SW480 (cell line): ENCODE data around the gene AUNIP.

ENCODE experiments used
- DNase-seq: peaks from one replicate; pipeline ENCODE4 v3.0.0-alpha.2; 2016; ENCODE audit warnings: low spot score

Gene AUNIP

DNA sequence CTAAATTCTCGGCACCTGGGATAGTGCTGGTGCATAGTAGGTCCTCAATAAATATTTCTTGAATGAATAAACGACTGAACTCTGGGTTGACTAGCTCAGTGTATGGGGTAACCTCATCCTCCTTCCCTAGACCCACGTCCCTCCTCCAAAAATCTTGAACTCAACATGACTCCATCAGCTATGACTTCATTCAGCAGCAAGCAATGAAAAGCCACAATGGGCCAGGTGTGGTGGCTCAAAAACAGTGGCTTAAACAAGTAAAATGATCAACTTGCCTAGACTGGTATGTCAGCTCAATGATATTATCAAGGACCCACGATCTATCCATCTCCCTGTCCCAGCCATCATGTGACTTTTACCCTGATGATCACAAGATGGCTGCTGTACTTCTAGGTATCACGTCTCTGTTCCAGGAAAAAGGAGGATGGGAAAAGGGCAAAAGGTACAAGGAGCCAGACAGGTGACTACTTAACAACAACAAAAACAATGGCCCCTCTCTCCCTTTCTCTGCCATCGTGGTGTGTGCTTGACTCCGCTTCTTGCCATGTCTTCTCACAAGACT, 29.2 kb upstream of the AUNIP start:
- no peak for DNase-seq

DNA sequence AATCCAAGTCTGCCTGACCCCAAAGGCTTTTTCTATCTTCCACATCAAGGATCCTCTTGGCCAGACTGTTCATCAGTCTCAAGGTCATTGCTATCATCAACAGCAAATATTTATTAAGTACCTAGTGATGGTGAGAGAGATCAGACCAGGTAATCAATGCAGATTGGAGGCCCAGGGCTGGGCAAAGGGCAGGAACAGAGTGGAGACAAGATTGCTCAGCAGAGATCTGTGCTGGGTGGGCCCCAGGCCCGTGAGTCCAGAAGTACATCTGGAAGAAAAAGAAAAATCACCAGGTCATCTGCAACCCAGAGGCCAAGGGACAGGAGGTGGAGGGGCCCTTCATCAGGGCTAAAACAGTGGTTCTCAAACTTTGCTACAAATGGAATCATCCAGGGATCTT, 26.3 kb upstream of the AUNIP start:
- no peak for DNase-seq

DNA sequence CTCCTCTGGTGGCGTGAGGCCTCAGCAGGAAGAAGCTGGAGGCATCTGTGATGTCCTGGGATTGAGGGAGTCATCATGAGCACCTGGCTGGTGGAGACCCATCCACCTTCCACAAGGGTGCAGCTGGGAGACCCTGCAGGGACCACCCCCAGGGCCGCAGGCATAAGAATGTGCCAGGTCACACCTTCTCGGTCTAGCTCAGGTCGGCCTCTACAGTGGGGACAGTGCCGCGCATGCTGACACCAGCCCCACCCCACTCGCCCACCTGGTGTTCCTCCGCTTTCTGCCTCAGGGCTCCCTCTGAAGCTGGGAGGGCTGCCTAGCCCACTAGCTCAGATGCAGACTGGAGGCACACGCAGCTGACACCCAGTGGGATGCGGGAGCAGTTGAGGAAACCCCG, 22.0 kb upstream of the AUNIP start:
- no peak for DNase-seq

DNA sequence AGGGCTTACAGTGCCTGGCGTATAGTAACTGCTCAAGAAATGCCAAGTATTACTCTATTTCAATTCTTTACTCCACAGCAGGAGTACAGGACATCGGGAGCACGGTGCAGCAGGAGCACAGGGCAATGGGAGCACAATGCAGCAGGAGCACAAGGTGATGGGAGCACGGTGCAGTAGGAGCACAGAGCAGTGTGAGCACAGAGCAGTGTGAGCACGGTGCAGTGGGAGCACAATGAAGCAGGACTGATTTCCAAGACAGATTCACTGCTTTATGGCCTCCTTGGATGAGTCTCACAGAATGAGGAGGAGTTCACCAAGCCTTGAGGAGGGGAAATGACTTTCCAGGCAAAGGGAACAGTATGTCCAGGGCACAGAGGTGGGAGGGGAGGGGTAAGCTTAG, 21.3 kb upstream of the AUNIP start:
- DNase-seq = no peak

DNA sequence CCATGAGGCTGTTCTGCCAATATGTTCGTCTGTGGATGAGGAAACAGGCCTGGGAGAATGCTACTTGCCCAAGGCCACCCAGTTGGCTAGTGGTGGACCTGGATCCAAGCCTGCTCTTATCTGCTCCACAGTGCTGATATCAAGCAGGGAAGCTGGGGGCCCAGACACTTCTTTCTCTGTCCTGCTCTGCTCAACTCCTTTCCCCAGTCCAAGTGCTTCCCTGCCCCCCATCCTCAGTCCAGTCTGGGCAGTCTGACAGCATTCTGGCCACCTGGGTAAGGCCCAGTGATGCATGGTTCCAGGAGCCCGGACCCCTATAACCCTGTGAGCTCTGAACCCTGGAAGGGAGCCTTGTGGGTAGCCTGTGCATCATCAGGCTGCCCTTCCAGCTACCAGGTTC, 20.4 kb upstream of the AUNIP start:
- DNase-seq = no peak

DNA sequence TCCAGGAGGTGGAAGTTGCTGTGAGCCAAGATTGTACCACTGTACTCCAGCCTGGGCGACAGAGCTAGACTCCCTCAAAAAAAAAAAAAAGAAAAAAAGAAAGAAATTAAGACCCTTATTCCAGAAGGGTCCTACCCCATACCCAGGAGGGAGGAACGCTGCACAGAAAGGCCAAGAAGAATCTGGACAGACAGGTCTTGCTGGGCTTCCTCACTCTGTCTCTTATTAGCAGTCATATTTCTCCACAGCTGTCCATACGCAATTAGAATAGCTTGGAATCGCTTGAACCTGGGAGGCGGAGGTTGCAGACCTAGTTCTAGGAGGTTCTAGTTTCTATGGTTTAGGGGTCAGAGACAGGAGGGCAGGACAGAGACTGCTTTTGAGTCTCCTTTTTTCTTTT, 19.4 kb upstream of the AUNIP start:
- DNase-seq = no peak

DNA sequence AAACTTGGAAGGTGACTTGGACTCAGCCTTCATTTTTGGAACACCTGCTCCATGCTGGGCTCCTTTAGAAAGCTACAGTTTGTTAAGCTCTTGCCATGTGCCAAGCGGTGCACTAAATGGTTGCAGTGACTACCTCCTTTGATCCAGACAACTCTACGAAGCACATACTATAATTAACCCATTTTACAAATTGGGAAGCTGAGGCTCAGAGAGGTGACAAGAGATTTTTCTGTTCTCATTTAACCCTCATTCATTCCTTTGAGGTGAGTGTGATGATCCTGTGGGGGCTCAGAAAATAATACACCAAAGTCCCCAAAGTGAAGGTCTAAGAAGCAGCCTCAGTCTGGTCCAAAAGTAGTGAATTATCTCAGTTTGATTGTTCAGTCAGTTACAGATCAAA, 17.9 kb upstream of the AUNIP start:
- DNase-seq = no peak

DNA sequence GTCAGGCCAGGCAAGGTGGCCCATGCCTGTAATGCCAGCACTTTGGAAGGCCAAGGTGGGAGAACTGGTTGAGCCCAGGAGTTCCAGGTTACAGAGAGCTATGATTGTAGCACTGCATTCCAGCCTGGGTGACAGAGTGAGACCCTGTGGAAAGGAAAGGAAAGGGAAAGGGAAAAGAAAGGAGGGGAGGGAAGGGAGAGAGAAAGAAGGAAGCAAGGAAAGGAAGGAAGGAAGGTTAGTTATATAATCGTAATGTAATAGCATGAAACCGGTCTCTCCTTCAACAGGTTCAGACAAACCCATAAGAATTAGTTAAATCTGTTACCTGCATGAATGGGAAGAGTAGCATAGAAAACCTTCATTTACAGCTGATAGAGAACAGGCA, 17.4 kb upstream of the AUNIP start:
- no peak for DNase-seq

DNA sequence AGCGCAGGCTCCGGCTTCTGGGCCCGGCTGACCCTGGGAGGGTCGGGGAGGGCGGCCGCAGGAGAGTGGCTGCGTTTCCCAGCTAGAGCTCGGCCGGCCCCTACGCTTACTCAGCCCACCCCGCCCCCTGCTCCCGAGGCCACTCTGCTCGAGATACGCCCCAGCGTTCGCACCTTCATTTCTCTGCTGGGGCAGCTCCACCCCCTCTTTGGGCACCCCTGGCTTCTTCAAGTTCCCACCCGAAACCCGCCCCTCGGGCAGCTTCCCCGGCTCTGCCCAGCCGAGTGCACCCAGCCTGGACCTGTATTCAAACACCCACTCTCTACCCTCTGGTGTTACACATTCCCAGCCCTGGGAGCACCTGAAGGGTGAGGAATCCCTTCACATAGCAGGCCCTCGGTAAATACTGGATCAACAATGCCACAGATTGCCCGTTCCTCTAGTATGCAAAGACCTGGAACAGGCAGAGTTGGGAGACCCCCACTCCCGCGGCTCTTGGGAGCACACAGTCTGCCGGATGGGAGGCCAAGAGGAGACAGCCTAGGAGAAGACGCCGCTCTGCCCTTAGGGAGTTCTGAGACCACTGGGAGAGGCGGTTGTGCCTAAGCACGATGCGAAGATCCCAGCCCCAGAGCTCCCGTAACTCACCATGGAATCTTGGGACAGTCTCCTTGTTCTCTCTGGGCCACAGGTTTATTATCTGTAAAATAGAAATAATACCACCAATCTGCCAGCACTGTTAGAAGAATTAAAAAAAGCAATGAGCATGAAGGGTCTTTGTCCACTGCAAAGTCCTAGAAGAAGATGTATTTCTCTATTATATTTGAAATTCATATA, 16.8 kb upstream of the AUNIP start:
- no peak for DNase-seq

DNA sequence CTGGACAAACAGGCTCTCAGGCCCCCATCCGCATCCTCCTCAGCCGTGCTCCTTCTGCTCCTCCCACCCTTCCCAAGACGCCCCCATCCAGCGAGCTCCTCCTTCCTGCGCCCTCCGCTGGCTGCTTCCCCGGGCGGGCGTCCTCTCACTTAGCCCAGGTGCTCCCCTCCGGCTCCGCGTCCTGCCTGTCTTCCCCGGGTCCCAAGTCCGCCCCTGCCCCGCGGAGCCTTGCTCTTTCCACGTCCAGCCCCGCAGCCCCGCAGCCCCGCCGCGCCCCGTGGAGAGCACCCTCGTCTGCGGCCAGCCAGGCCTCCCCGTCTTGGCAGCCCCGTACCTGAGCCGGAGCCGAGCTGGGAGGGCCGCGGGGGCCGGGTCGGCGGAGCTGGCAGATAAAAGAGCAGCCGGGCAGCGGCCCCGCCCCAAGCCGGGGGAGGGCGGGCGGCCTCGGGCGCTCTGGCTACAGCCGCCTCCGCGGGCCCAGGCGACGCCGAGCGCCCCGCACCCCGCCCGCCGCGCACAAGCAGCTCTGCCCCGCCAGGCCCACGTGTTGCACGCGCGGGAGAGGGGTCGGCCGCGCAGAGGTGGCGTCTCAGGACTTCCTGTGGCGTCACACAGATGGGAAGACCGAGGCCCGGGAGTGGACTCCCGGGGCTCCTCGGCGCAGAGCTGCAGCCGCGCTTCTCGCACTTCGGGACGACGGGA, 16.0 kb upstream of the AUNIP start, which contains the start of gene PAQR7:
TSS of gene PAQR7 (minus strand) at position 555 of the 702 bp plus-strand sequence. CDS start 11,869 bp downstream, outside the sequence.
- peak; percentile 65 for DNase-seq

DNA sequence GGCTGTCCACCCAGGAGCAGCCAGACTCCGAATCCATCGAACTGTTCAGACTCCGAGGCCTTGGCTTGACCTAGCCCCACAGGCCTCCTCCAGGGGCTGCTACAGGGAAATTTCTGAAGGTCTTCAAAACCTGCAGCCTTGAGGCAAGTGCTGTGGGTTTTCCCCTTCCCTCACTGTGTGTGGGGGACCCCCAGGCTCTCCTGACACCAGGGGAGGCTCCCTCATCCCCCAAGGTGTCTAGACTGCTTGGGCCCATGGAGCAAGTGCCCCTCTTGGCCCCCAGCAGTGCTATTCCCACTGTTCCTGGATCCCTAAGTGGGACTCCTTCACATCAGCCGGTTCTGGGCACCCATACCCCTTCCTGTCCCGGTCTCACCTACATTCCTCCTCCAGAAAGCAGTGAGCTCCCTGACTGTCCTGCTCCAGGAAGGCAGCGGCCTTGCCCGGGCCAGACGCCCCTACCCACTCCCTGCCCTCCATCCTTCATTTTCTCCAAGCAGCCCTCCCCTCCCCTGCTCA, 15.4 kb upstream of the AUNIP start:
- no peak for DNase-seq

DNA sequence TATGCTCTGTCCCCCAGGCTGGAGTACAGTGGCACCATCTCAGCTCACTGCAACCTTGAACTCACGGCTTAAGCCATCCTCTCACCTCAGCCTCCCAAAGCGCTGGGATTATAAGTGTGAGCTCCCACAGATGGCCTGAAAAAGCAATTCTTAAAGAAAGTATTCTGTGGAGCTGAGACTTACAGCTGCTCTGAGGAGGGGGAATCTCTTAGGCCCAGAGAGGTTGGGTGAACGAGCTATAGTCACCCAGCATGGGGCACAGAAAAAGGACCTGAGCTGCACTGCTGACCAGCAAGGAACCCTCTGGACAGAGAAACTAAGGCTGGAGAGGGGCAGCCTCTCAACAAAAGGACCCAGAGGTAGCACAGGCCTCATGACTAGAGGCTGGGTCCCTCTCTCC, 15.0 kb upstream of the AUNIP start:
- DNase-seq = no peak

DNA sequence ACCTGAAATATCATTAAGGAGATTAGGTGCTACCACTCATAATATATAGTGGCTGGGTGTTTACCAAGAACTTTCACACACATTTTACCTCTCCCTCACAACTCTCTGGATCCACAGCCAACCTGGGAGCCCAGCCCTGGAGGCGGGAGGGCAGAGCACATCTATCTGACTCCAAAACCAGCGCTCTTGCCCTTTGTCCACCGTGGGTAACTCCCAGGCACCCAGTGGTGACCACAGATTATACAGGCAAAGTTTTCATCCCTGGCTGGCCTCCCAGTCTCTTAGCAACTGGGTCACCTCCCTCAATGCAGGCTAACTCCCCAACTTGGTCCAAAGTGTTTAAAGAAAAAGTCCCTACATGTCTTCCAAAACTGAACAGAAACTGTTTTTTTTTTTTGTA, 13.9 kb upstream of the AUNIP start:
- DNase-seq = peak; percentile 22

DNA sequence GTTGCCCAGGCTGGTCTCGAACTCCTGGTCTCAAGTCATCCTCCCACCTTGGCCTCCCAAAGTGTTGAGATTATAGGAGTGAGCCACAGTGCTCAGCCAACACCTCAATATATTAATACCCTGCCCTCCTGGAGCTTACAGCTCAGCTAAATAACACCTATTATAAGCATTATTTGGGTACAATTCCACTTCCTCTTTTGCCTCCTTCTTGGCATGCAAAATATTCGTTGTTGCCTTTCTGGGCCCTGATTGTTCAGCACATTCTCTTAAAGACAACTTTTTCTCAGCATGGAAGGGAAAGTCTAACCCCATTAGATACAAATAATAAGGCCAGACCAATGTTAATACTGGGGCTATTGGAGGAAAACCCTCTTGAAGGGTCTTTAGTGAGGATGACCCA, 13.5 kb upstream of the AUNIP start:
- DNase-seq = no peak

DNA sequence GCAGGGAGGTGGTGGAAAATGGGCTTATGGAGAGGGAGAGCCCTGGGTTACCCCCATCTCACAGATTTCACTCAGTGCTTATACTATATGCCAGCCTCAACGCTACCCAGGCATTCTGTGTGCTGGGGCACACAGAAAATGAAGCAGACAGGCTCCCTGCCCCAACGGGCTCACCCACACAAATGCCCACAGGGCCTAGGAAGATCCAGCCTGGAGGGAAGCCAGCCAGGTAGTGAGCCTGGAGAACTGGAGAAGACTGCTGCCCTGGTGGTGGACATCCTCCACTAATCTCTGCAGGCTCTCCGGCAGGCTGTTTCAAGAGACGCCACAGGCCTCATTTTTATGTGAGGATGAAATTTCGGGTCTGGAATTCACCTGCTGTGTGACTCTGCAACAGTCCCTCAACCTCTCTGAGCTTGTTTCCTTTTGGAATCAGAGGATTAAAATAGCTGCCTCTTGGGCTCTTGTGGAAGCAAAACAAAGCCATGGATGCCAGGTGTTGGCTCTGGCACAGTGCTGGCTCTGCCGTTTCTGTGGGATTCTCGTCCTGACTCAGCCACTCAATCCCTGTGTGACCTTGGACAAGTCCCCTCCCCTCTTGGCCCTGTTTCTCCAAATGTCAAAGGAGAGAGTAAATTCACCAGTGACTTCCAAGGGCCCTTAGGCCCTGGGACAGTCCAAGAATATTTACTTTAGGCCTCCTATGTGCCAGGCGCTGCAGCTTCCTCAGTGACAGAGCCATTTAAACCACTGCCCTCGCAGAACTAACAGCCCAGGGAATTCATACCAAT, 12.6 kb upstream of the AUNIP start:
- DNase-seq = no peak

DNA sequence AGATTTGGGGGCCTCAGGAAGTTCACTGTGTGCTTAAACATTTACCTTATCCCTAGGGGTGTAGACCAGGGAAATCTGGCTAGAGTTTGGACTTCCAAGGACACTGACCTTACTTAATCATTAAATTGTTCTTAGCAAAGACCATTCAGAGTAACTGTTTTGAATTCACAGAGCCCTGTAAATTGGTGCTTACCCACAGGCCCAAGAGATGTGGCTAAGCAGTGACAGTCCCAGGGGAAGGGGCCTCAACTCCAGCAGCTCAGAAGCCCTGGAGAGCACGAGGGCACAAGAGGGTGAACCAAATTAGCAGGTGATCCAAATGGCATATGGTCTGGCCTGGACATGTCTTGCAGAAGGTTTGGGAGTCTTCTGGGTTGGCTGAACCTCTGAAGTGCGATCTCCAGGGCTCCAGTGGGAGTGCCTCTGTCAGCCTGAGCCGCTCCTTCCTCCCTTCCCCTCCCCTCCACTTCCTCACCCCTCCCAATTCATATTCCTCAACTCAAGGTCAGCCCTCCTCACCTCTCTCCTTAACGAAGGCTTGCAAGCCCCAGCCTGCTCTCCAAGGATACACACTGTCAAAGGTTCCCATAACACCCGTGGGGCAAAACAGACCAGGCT, 11.9 kb upstream of the AUNIP start:
- no peak for DNase-seq

DNA sequence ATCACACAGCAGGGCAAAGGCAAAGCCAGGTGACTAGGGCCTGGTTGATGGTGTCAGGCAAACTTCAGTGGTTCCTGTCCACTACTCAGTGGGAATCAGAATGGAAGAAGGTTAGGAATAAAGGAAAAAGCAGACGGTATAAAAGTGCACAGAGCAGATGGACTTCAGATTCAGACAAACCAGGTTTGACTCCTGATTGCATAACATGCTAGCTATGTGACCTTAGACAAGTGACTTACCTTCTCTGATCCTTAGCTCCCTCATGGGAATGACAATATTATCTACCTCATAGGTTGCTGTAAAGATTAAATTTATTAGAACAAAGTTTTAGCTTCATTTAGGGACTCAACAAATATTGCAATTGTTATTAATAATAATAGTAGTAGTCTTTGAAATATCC, 11.4 kb upstream of the AUNIP start:
- no peak for DNase-seq

DNA sequence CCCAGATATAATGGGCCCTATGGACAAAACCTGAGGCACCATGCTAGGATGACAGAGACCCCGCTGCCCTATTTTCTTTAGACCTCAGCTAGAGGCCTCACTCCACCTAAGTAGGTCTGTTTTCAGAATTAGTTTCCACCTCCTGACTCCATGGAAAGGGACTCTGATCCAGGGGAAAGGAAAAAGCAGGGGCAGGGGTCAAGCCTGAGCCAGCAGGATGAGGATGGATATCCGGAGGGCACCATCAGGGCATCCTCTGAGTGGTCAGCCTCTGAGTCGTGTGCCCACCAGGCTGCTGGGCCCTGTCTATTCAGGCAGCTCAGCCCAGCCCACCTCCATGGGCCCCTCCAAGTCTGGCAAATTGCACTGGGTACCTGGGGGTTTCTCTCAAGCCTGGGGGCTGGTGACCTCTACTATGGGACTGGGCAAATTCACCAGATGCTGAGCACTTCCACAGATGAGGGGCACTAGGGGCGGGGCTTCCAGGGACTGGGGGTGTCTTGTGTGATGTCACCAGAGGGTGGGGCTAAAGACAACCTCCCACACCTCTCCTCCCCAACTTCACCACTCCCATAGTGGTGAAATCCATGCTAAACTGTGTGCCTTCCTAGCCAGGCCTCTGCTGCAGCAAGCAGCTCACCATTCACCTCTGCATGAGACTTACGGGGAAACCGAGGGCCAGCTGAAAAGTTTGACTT, 10.8 kb upstream of the AUNIP start:
- no peak for DNase-seq

DNA sequence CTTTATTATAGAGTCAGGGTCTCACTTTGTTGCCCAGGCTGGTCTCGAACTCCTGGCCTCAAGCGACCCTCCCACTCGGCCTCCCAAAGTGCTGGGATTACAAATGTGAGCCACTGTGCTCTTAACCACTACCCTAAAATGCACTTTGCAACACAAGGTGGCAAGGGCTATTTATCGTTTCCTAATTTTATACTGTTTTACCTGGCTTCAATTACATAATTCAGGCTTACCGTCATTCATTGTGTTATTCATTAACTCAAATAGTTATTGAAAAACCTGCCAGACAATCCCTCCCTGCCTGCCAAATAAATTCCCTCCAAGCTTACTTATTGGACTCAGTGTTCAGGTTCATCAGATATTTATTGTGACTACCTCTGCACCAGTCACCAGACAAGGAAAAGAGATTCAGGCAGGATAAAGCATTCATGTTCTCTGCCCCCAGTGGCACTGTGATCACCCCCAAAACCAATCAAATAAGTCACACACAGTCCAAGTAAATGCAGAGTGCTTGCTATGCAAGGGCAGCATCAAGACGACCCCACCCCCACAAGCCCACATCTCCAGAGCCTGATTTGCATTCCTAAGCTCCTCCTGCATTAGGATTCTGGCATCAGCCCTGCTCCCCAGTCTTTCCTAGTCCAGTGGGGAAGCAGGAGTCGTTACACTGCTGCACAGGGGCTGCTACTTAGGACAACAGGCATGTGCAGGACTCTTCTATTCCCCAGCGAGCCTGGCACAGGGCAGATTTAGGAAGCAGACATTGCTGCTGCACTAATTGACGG, 8.1 kb upstream of the AUNIP start:
- DNase-seq = peak; percentile 9

DNA sequence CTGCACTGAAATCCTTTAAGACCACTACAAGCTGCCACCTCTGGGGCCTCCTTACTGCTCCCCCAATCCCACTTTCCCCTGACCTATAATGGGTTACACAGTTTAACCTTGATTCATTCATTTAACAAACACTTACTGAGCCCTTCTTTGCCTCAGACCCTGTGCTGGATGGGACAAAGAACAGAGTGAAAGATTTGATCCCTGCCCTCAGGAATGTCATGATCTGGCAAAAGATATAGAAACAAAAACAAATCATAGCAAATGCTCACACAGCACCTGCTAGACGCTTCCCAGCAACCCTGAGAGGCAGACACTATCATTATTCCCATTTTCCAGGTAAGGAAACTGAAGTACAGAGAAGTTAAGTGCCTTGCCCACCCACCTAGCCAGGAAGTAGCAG, 7.0 kb upstream of the AUNIP start:
- DNase-seq = no peak
